ENCODE results near the gene SIGLEC12.
"Not testable (repeated sequence)": the region's sequence is repeated elsewhere in the genome, so short reads cannot be mapped to it uniquely, and the experiment has no call there.

SIGLEC12 gene

DNA sequence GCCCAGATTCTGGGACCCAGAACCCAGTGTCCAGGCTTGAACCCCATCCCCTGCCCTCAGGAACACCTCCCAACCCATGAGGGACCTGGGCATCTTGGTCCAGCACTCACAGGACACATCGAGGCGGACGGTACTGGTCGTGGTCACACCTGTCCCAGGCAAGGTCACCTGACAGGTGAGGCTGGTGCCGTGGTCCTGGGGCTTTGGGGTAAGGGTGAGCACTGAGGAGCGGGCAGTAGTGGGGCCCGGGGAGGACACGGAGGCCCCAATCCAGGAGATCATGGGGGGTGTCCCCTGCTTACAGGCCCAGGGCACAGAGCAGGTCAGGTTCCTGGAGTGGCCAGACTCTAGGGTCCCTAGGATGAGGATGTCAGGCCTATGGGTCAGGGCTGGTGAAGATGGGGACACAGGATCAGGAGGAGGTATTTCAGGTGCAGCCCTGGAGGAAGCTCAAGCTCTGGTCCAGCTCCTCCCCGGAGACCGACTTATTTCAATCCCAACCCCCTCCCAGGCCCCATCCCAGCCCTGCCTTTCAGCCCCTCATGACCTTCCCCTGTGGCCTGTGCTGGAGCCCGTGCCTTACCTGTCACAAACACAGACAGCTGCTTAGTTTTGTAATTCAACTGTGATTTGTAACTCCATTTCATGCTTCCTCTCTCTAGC lies 44.1 kb downstream of the SIGLEC12 start:
- DNase-seq: no peak

DNA sequence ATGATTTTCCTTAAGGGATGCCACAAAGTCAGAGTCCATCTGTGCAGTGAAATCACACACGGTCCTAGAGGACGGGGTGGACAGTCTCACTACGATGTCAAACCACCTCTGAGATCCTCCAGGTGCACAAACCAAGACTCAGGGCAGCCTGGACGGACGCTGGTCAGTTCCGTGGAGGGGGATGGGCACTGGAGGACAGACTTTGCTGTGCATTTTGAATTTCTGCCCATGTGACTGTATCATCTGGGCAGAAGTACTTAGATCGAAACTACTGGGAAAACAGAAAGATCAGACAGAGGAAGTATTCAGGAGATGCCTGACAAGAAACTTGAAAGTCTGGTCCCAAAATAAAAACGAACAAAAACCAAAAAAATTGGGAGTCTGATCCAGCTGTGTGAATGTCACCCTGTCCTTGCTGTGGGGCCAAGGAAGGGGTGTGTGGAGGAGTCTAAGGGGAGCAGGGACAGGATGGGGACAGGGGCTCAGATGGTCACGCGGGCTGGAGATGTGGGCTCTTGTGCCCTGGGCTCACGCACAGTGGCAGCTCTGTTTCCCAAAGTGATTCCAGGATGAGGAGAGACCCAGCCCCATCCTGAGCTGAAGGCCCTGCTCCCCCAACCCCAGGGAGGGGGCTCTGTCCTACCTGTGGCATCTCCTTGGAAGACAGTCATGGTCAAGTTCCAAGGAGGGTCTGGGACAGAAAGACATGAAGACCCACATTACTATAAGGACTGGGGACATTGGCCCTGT lies 44.9 kb downstream of the SIGLEC12 start:
- DNase-seq: no peak

DNA sequence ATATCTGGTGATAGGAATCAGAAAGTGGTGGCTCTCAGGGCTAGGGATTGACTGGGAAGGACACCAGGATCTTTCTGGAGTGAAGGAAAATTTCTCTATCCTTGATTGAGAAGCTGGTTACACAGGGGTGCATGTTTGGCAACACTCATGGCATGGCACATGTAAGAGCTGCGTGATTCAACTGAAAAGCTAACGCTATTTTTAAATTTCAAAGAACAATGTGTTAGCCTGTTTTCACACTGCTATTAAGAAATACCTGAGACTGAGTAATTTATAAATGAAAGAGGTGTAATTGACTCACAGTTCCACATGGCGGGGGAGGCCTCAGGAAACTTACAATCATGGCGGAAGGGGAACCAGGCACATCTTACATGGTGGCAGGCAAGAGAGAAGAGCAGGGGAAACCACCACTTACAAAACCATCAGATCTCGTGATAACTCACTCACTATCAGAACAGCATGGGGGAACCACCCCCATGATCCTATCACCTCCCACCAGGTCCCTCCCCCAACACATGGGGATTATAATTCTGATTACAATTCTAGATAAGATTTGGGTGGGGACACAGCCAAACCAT lies 50.8 kb downstream of the SIGLEC12 start:
- no peak for DNase-seq

DNA sequence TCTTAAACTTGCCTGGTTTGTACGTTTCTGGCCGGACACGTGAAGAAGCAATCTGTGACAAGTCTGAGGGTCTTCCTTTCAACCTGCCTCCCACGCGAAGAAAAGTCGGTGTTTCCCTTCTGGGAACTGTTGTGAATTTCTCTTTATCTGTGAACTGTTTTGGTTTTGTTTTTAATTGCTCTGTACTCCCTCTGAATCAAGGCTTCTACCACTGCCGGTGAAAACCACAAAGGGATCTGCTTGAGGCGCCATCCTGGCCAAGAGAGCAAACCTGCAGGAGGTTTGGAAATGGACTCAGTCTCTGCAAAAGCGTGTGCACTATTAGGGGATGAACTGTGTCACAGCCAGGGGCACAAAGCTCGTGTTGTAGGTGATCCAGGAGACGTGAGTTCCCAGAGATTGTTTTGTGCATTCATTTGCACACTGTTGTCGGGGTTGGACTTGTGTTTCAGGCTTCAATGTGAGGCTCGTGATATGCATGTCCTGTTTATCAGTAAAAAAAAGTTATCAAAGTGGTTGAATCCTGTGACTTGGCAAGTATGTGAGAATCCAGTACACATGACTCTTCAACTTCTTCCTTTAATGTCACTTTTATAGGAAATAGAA lies 53.1 kb downstream of the SIGLEC12 start:
- no peak for DNase-seq

DNA sequence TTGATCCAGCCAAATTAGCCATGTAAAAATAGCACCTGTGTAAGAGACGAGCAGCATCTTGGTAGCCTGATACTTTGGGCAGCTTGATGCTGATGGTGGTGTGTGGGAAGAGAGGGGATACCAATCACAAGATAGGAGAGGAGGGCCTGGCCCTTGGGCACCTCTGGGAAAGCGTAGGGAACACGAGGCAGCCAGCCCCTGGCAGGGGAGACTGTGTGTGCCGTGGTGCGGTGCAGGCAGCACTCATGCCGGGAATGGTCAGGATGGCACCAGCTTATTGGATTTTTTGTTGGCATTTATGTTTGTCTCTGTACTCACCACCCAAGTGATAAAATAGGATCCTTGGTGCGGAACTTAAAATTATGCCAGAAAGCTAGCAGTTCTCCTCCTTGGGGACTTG lies 53.6 kb downstream of the SIGLEC12 start:
- no peak for DNase-seq

DNA sequence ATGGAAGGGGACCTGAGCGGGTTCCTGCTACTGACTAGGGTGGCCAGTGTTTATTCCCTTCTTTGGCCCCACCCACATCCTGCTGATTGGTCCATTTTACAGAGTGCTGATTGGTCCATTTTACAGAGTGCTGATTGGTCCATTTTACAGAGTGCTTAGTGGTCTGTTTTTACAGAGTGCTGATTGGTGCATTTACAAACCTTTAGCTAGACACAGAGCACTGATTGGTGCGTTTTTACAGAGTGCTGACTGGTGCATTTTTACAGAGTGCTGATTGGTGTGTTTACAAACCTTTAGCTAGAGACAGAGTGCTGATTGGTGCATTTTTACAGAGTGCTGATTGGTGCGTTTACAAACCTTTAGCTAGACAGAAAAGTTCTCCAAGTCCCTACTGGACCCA lies 54.1 kb downstream of the SIGLEC12 start:
- not testable (repeated sequence) for DNase-seq

DNA sequence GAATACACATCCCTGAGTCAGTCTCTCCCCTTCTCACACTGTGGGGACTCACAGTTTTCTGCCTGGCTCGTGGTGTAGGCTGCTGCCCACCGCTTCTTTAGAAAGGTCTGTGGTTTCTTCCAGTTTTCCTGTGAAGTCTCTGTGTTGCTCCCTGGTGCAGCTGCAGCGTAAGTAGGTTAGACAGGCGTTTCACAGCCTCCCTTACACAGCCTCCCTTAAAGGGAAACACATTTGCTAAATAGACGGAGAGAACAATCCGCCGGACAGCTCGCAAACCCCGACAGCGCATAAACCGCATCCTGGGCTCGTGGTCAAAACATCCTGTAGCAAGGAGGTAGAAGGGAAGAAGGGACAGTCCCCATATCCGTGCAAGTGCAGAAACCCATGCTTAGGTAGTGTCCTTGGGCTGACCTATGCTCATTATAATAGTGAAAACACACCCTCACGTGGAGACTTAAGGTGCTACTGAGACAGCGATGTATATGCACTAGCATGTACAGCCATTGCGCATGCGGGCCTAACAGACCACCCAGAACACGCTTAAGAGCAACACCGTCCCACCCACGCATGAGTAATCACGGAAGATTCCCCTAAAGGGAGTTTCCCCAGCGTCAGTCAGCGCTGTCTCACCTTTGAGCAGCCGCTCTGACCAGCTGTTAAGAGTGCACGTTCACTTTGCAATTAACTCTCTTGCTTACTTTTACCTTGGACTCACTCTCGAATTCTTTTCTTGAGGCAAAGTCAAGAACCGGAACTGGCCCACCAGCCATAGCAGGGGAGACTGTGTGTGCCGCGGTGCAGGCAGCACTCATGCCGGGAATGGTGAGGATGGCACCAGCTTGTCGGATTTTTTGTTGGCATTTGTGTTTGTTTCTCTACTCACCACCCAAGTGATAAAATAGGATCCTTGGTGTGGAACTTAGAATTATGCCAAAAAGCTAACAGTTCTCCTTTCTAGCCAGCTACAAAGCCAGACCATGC lies 59.9 kb downstream of the SIGLEC12 start:
- DNase-seq: no peak

All from NCI-H446 (cell line).